B cell (primary cell): ENCODE data around the gene SKIC8. TPM values are rescaled to one million over a fixed set of nuclear protein-coding genes. Genes with fewer than 3 reads are reported as not detected.

Experiments used
- ATAC-seq: fragments of 200-7000 bp; cut with Tn5 transposase; one replicate; pipeline ENCODE4 v1.10.0; 2021; ENCODE audit warnings: low read depth, mild to moderate bottlenecking, moderate number of reproducible peaks, moderate library complexity
- CTCF ChIA-PET: fragments of 350-600 bp; sonication (Branson Sonifier 250); formaldehyde crosslinking; loops from one replicate; lab custom pipeline; 2021; ENCODE audit warnings: antibody characterized with exemption, inconsistent platforms; lab: Charles Lee
- POLR2A ChIA-PET: fragments of 350-600 bp; sonication (Branson Sonifier 250); formaldehyde crosslinking; loops from one replicate; lab custom pipeline; 2021; ENCODE audit warnings: antibody characterized with exemption; lab: Charles Lee
- DNase-seq: peaks from one replicate; pipeline ENCODE4 v3.0.0; 2013
- H2AFZ ChIP-seq: 2 replicates; pipeline ENCODE4 v1.6.1; 2012; ENCODE audit warnings: mild to moderate bottlenecking, low read depth, low read length; ENCODE audit not compliant: insufficient read depth, poor library complexity, severe bottlenecking
- H3K27ac ChIP-seq, 2 donors: 1 replicate in 1 of 2; 2 replicates in 1 of 2; pipeline ENCODE4 v1.5.1; 2012 to 2013; ENCODE audit warnings: low read length in 2 of 2, mild to moderate bottlenecking in 2 of 2, moderate library complexity in 1 of 2
- H3K27me3 ChIP-seq, 4 experiments: fragments of 200-600 bp in 1 of 4; sonication (generic) in 1 of 4; replicated peaks in 1 of 4; 1 replicate in 2 of 4; 2 replicates in 2 of 4; pipeline versions ENCODE4 v1.6.1 to v1.7.0; 2013 to 2016; ENCODE audit warnings: low read length in 3 of 4, mild to moderate bottlenecking in 2 of 4, mixed read lengths in 1 of 4, moderate library complexity in 1 of 4; ENCODE audit not compliant: insufficient read depth in 4 of 4, control insufficient read depth in 3 of 4; ENCODE audit errors: control extremely low read depth in 1 of 4
- H3K36me3 ChIP-seq, 2 experiments: replicated peaks in 1 of 2; 1 replicate in 1 of 2; 2 replicates in 1 of 2; pipeline versions ENCODE4 v1.6.1 to v1.7.1; 2013; ENCODE audit warnings: low read length in 1 of 2; ENCODE audit not compliant: insufficient read depth in 2 of 2, control insufficient read depth in 1 of 2; ENCODE audit errors: control extremely low read depth in 1 of 2, extremely low read depth in 1 of 2
- H3K4me1 ChIP-seq, 2 donors: fragments of 200-600 bp in 1 of 2; sonication (generic) in 1 of 2; 1 replicate in 1 of 2; 2 replicates in 1 of 2; pipeline versions ENCODE4 v1.5.1 to v1.6.1; 2013 to 2017; ENCODE audit warnings: low read length in 2 of 2; ENCODE audit not compliant: control insufficient read depth in 2 of 2, insufficient read depth in 2 of 2
- H3K4me2 ChIP-seq: replicated peaks from 2 replicates; pipeline ENCODE3; 2012; ENCODE audit warnings: mild to moderate bottlenecking, low read depth, low read length; ENCODE audit not compliant: poor library complexity, severe bottlenecking
- H3K4me3 ChIP-seq, 5 experiments: fragments of 200-600 bp in 1 of 5; sonication (generic) in 1 of 5; 1 replicate in 3 of 5; 2 replicates in 2 of 5; pipeline versions ENCODE4 v1.5.1 to v1.7.0; 2011 to 2016; ENCODE audit warnings: low read length in 4 of 5, mild to moderate bottlenecking in 4 of 5, low read depth in 2 of 5, control low read depth in 1 of 5, moderate library complexity in 1 of 5; ENCODE audit not compliant: insufficient read depth in 1 of 5; ENCODE audit errors: control extremely low read depth in 1 of 5, extremely low read depth in 1 of 5
- H3K79me2 ChIP-seq: fragments of 200-600 bp; sonication (generic); one replicate; pipeline ENCODE4 v1.6.0; 2016; ENCODE audit warnings: low read length; ENCODE audit not compliant: control insufficient read depth, insufficient read depth
- H3K9ac ChIP-seq: fragments of 200-600 bp; sonication (generic); 2 replicates; pipeline ENCODE4 v1.6.1; 2017; ENCODE audit warnings: mild to moderate bottlenecking, low read length, moderate library complexity
- H3K9me3 ChIP-seq, 3 donors: one replicate each; pipeline versions ENCODE4 v1.6.1 to v1.7.1; 2013; ENCODE audit warnings: low read length in 2 of 3; ENCODE audit not compliant: control insufficient read depth in 2 of 3, insufficient read depth in 1 of 3; ENCODE audit errors: control extremely low read depth in 1 of 3
- H4K20me1 ChIP-seq: 2 replicates; pipeline ENCODE4 v1.6.0; 2012; ENCODE audit warnings: mild to moderate bottlenecking, low read length; ENCODE audit not compliant: insufficient read depth, control insufficient read depth, poor library complexity, severe bottlenecking
- H3K27ac Mint-ChIP-seq: one replicate; pipeline ENCODE4 v1.8.0; 2021; ENCODE audit warnings: mixed read lengths
- H3K27me3 Mint-ChIP-seq: one replicate; pipeline ENCODE4 v1.8.0; 2021; ENCODE audit warnings: mixed read lengths
- H3K4me1 Mint-ChIP-seq: one replicate; pipeline ENCODE4 v1.8.0; 2021; ENCODE audit warnings: mixed read lengths
- H3K4me3 Mint-ChIP-seq: one replicate; pipeline ENCODE4 v1.8.0; 2021; ENCODE audit warnings: mixed read lengths
- H3K9me3 Mint-ChIP-seq: one replicate; pipeline ENCODE4 v1.8.0; 2022; ENCODE audit warnings: mixed read lengths; ENCODE audit not compliant: insufficient read depth
- CTCF ChIP-seq: fragments of 200-600 bp; IDR thresholded peaks from one replicate; pipeline ENCODE4 v1.8.0; 2022; ENCODE audit warnings: antibody characterized with exemption, mild to moderate bottlenecking
- EZH2 ChIP-seq: IDR thresholded peaks from 2 replicates; pipeline ENCODE4 v1.6.1; 2012; ENCODE audit warnings: borderline replicate concordance, low read depth, mild to moderate bottlenecking, moderate library complexity, low read length; ENCODE audit not compliant: insufficient read depth, poor library complexity, severe bottlenecking
- WGBS: methylation state at CpG from one replicate; pipeline ENCODE4 v1.1.5; 2013; ENCODE audit warnings: missing lambda C conversion rate; ENCODE audit not compliant: insufficient coverage; 5-methylcytosine and 5-hydroxymethylcytosine counted together
- intact Hi-C: fragments of 100-400 bp; cut with micrococcal nuclease; formaldehyde crosslinking; loops from one replicate; pipeline ENCODE4 v1.10.0; 2022
- polyA plus RNA-seq: library from polyadenylated mRNA; depleted of rRNA; stranded (reverse); fragments of >200 nt; gene quantifications from 2 replicates; pipeline ENCODE4 v1.2.3, GENCODE V29; 2012
- total RNA-seq, 2 donors: library from RNA; stranded (reverse); fragments of 120-200 nt in 1 of 2; gene quantifications; 1 replicate in 1 of 2; 2 replicates in 1 of 2; pipeline versions ENCODE4 v1.2.3 to v1.2.4, GENCODE V29; 2013 to 2022

The SKIC8 gene
- total and polyA plus RNA-seq, 2 donors (not counting 1 experiment from before 2014, with no cell fraction given), result 31.9 to 40.2 TPM

DNA sequence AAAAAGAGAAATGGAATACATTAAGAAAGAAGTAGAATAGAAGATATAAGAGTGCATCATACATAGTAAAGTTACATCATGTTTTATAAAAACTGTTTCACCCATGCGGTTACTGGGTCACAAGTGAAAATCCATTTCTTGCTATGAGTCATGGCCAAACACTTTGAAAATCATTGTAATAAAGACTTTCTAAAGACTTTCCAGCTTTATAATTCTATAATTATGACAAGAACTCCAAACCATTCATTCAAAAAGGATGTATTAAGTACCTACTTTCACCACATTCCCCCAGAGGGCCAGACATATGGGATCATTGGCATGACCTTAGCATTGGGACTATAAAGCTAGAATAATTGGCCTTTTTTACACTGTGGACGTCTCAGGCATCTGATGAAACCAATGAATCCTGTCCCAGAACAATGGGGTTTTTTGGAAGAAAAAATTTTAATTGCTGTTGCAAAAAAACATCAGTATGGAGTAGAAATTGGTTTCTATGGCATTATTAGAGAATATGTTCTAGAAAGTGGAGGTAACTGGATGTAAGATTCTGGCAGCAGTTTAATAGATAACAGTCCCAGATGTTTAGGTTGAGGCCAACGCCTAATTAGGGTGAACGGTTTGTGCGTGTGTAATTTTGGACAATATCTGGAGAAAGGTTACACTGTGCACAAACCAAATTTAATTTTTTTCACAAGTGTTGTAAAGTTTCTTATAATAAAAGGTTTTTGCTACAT lies 3.3 kb upstream of the SKIC8 start:
- peaks cover 0 to 5% (median 0%) of the 10 kb centered on the region in 4 experiments for H3K27me3 ChIP-seq
- Mint-ChIP-seq H3K9me3 (no peaks in the 10 kb centered on the region), H3K4me1 (peaks cover 19% of the 10 kb centered on the region), H3K27ac (no peak overlapping the region), H3K27me3 (peaks cover 15% of the 10 kb centered on the region), H3K4me3 (no peak overlapping the region)
- H2AFZ ChIP-seq, result no peak overlapping the region
- WGBS, result 75% methylated on average over 1 of the region's 5 CpGs
- no peak overlapping the region for H3K4me2 ChIP-seq
- no peaks in the 10 kb centered on the region for H3K36me3 ChIP-seq
- ChIA-PET POLR2A (no interaction called here), CTCF (no interaction called here)
- H3K27ac ChIP-seq, result no peak overlapping the region
- DNase-seq, result no peak
- no peak for ATAC-seq
- peaks cover 10 to 11% of the 10 kb centered on the region in 2 donors for H3K4me1 ChIP-seq
- H4K20me1 ChIP-seq, result no peaks in the 10 kb centered on the region
- no peaks in the 10 kb centered on the region for H3K9me3 ChIP-seq
- peaks cover 8% of the 10 kb centered on the region for H3K79me2 ChIP-seq
- intact Hi-C loops, result no loop called here
- TF ChIP-seq CTCF (no peak), EZH2 (no peak)
- H3K4me3 ChIP-seq, result no peak overlapping the region
- H3K9ac ChIP-seq, result no peak overlapping the region

- Mint-ChIP-seq H3K27me3 (peaks cover 9% of the 10 kb centered on the region), H3K4me3 (no peak overlapping the region), H3K9me3 (no peaks in the 10 kb centered on the region), H3K27ac (no peak overlapping the region), H3K4me1 (peaks cover 21% of the 10 kb centered on the region)
- Histone ChIP-seq H3K36me3 (no peaks in the 10 kb centered on the region), H4K20me1 (no peaks in the 10 kb centered on the region), H3K4me2 (no peak overlapping the region), H3K4me1 (peaks cover 10 to 11% of the 10 kb centered on the region in 2 donors), H3K79me2 (peaks cover 12% of the 10 kb centered on the region), H3K4me3 (no peak overlapping the region), H3K9me3 (no peaks in the 10 kb centered on the region), H3K9ac (no peak overlapping the region), H3K27me3 (peaks cover 0 to 5% (median 0%) of the 10 kb centered on the region in 4 experiments), H3K27ac (no peak overlapping the region), H2AFZ (peak overlapping the region; percentile 40)
- ChIA-PET POLR2A (no interaction called here), CTCF (no interaction called here)
- intact Hi-C loops, result no loop called here
- WGBS, result no CpG with 5 or more reads among the region's 3 CpGs
- TF ChIP-seq CTCF (no peak), EZH2 (no peak)
- no peak for DNase-seq
- ATAC-seq, result no peak
These were observed 2.4 kb upstream of the SKIC8 start for GRCh38 chr15:78301828-78302227.
